ENCODE results near the gene MIPOL1.

MIPOL1 gene

DNA sequence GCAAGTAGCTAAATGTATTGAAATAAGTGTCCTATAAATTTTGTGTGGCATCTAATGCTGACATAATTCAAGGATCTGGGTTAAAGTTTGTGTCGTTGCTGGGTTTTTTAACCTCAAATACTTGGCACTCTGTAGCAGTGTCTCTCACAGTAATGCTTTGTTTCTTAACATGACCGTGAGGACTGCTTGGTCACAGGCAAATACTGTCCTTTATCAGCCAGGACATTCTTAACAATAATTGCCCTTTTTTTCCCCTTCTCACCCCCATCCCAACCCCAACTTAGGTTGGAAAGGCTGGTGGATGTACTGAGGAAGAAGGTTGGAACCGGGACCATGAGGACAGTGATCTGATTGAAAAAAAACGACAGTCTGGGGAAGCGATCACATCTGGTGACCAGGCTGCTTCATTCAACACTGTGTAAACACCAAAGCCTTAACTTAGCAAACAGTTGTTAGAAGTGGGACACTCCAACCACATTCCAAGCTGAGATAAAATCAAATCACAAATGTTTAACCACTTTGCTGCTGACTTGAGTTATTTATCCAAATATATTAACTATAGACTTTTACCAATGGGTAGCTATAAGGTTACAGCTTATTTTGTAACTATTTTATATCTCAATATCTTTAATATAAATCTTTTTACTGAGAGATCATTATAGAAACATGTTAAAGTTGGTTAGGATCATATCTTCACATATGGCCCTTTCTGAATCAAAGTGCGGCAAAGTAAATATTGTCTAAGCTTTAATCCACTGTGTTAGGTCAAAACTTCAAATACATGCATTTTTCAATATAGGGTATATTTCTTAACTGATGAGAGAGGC, 349.1 kb downstream of the MIPOL1 start:
- Histone ChIP-seq H3K36me3 (ENCODE audit: control insufficient read depth in 2 of 2, insufficient read depth in 1 of 2, low read length in 2 of 2) (no peaks in the 10 kb centered on the region), H3K9me3 (ENCODE audit: control insufficient read depth, insufficient read depth, low read depth, low read length) (no peaks in the 10 kb centered on the region), H3K27ac (ENCODE audit: extremely low read depth, low read depth, low read length) (no peak overlapping the region), H3K4me1 (ENCODE audit: control insufficient read depth, insufficient read depth, low read length) (peaks cover 13% of the 10 kb centered on the region), H3K4me3 (ENCODE audit: low read depth, low read length) (peak overlapping the region; percentile 17)
- ChIA-PET CTCF (interaction anchor here (0.8 kb wide), 1 partner anchor 13 kb away, joined by 3 read pairs; no protein-coding TSS in a partner anchor), POLR2A (no interaction called here)
- TF ChIP-seq, protein P1, sequence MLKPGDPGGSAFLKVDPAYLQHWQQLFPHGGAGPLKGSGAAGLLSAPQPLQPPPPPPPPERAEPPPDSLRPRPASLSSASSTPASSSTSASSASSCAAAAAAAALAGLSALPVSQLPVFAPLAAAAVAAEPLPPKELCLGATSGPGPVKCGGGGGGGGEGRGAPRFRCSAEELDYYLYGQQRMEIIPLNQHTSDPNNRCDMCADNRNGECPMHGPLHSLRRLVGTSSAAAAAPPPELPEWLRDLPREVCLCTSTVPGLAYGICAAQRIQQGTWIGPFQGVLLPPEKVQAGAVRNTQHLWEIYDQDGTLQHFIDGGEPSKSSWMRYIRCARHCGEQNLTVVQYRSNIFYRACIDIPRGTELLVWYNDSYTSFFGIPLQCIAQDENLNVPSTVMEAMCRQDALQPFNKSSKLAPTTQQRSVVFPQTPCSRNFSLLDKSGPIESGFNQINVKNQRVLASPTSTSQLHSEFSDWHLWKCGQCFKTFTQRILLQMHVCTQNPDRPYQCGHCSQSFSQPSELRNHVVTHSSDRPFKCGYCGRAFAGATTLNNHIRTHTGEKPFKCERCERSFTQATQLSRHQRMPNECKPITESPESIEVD (tag by site-specific recombination; IDR thresholded peaks at IDR 0.05) = 0 out of 2 replicates have a peak, but pooled peaks have one; percentile 6
- no peak for TF ChIP-seq ZNF248 (tag by site-specific recombination; IDR thresholded peaks at IDR 0.05)

DNA sequence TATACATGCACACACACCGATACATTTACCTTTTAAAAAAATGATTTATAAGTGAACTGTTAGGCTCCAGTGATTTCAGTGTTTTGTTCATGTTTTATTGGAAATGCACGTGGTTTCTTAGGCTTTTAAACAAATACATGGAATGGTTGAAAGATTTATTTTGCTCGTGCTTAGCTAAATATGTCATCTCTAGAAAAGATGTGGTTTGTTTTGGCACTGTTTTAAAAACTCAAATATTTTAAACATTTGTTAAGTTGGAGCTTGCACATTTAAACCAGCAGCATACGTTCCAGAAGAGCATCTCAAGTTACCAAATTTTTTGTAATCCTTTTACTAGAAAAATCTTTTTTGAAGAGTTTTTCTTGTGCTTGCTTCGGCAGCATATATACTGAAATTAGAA, 352.8 kb downstream of the MIPOL1 start:
- TF ChIP-seq, protein P1 (tag by site-specific recombination; IDR thresholded peaks at IDR 0.05) = peak; percentile 51; the same call in 1 of the 2 replicates
- no peak for TF ChIP-seq ZNF514 (tag by site-specific recombination; IDR thresholded peaks at IDR 0.05)
- no peak for TF ChIP-seq ZNF221 (tag by site-specific recombination; IDR thresholded peaks at IDR 0.05; ENCODE audit: borderline replicate concordance)
- TF ChIP-seq ZNF48 (tag by site-specific recombination; IDR thresholded peaks at IDR 0.05) = no peak
- ChIA-PET POLR2A (interaction anchor here (0.7 kb wide), 1 partner anchor 35 kb away, joined by 3 read pairs; no protein-coding TSS in a partner anchor), CTCF (no interaction called here)
- Histone ChIP-seq H3K9me3 (ENCODE audit: control insufficient read depth, insufficient read depth, low read depth, low read length) (peaks cover 4% of the 10 kb centered on the region; the same call in 1 of the 2 replicates), H3K27ac (ENCODE audit: extremely low read depth, low read depth, low read length) (no peak overlapping the region), H3K4me3 (ENCODE audit: low read depth, low read length) (no peak overlapping the region), H3K4me1 (ENCODE audit: control insufficient read depth, insufficient read depth, low read length) (peaks cover 13% of the 10 kb centered on the region), H3K36me3 (ENCODE audit: control insufficient read depth in 2 of 2, insufficient read depth in 1 of 2, low read length in 2 of 2) (no peaks in the 10 kb centered on the region)

DNA sequence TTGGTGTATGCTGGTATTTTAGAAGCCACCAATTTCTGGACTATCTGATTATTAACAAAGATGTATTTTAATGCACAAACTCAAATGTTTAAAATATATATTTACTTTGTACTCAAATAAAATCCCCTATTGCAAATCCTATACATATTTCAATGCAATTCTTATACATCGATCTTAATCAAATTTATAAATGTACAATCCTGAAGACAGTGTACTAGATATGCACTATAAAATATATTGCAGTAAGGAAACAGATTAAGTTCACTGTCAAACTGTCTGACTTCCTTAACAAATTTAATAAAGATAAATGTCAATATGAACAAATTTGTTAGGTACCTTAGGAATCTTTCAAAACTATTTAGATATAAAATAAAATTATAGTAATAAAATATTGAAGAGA, 353.4 kb downstream of the MIPOL1 start:
- Histone ChIP-seq H3K4me1 (ENCODE audit: control insufficient read depth, insufficient read depth, low read length) (peaks cover 13% of the 10 kb centered on the region), H3K27ac (ENCODE audit: extremely low read depth, low read depth, low read length) (no peak overlapping the region), H3K36me3 (ENCODE audit: control insufficient read depth in 2 of 2, insufficient read depth in 1 of 2, low read length in 2 of 2) (no peaks in the 10 kb centered on the region), H3K9me3 (ENCODE audit: control insufficient read depth, insufficient read depth, low read depth, low read length) (peaks cover 4% of the 10 kb centered on the region; the same call in 1 of the 2 replicates), H3K4me3 (ENCODE audit: low read depth, low read length) (no peak overlapping the region)
- TF ChIP-seq ZNF239 (tag by site-specific recombination; IDR thresholded peaks at IDR 0.05) (no peak), ZNF214 (tag by site-specific recombination; IDR thresholded peaks at IDR 0.05; ENCODE audit: borderline replicate concordance) (no peak), ZNF571 (tag by site-specific recombination; IDR thresholded peaks at IDR 0.05) (no peak), ZNF623 (tag by site-specific recombination; IDR thresholded peaks at IDR 0.05) (no peak), ZBTB48 (tag by site-specific recombination; IDR thresholded peaks at IDR 0.05) (no peak), GFI1B (tag by site-specific recombination; IDR thresholded peaks at IDR 0.05) (no peak)
- TF ChIP-seq, protein P2, sequence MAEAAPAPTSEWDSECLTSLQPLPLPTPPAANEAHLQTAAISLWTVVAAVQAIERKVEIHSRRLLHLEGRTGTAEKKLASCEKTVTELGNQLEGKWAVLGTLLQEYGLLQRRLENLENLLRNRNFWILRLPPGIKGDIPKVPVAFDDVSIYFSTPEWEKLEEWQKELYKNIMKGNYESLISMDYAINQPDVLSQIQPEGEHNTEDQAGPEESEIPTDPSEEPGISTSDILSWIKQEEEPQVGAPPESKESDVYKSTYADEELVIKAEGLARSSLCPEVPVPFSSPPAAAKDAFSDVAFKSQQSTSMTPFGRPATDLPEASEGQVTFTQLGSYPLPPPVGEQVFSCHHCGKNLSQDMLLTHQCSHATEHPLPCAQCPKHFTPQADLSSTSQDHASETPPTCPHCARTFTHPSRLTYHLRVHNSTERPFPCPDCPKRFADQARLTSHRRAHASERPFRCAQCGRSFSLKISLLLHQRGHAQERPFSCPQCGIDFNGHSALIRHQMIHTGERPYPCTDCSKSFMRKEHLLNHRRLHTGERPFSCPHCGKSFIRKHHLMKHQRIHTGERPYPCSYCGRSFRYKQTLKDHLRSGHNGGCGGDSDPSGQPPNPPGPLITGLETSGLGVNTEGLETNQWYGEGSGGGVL (tag by site-specific recombination; IDR thresholded peaks at IDR 0.05) = no peak
- TF ChIP-seq, protein P3, sequence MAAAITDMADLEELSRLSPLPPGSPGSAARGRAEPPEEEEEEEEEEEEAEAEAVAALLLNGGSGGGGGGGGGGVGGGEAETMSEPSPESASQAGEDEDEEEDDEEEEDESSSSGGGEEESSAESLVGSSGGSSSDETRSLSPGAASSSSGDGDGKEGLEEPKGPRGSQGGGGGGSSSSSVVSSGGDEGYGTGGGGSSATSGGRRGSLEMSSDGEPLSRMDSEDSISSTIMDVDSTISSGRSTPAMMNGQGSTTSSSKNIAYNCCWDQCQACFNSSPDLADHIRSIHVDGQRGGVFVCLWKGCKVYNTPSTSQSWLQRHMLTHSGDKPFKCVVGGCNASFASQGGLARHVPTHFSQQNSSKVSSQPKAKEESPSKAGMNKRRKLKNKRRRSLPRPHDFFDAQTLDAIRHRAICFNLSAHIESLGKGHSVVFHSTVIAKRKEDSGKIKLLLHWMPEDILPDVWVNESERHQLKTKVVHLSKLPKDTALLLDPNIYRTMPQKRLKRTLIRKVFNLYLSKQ (tag by site-specific recombination; IDR thresholded peaks at IDR 0.05; ENCODE audit: borderline replicate concordance) = no peak
- TF ChIP-seq, protein P4, sequence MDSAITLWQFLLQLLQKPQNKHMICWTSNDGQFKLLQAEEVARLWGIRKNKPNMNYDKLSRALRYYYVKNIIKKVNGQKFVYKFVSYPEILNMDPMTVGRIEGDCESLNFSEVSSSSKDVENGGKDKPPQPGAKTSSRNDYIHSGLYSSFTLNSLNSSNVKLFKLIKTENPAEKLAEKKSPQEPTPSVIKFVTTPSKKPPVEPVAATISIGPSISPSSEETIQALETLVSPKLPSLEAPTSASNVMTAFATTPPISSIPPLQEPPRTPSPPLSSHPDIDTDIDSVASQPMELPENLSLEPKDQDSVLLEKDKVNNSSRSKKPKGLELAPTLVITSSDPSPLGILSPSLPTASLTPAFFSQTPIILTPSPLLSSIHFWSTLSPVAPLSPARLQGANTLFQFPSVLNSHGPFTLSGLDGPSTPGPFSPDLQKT (IDR thresholded peaks at IDR 0.05; ENCODE audit: borderline replicate concordance, low read depth, low read length) = no peak
- TF ChIP-seq, protein P5, sequence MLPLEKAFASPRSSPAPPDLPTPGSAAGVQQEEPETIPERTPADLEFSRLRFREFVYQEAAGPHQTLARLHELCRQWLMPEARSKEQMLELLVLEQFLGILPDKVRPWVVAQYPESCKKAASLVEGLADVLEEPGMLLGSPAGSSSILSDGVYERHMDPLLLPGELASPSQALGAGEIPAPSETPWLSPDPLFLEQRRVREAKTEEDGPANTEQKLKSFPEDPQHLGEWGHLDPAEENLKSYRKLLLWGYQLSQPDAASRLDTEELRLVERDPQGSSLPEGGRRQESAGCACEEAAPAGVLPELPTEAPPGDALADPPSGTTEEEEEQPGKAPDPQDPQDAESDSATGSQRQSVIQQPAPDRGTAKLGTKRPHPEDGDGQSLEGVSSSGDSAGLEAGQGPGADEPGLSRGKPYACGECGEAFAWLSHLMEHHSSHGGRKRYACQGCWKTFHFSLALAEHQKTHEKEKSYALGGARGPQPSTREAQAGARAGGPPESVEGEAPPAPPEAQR (tag by site-specific recombination; IDR thresholded peaks at IDR 0.05) = no peak
- TF ChIP-seq, protein P6, sequence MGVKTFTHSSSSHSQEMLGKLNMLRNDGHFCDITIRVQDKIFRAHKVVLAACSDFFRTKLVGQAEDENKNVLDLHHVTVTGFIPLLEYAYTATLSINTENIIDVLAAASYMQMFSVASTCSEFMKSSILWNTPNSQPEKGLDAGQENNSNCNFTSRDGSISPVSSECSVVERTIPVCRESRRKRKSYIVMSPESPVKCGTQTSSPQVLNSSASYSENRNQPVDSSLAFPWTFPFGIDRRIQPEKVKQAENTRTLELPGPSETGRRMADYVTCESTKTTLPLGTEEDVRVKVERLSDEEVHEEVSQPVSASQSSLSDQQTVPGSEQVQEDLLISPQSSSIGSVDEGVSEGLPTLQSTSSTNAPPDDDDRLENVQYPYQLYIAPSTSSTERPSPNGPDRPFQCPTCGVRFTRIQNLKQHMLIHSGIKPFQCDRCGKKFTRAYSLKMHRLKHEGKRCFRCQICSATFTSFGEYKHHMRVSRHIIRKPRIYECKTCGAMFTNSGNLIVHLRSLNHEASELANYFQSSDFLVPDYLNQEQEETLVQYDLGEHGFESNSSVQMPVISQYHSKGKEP (tag by site-specific recombination; IDR thresholded peaks at IDR 0.05) = no peak
- ChIA-PET CTCF (interaction anchor here (0.6 kb wide), 1 partner anchor 14 kb away, joined by 3 read pairs; no protein-coding TSS in a partner anchor), POLR2A (no interaction called here)
